HG03135 (cell line): ENCODE measurements around the gene HLA-DMA.

ENCODE experiments used
- ATAC-seq: cut with Tn5 transposase; IDR thresholded peaks from one replicate; pipeline ENCODE4 v1.9.1; 2021; ENCODE audit warnings: mild to moderate bottlenecking, moderate library complexity; ENCODE audit not compliant: unreplicated experiment

Gene HLA-DMA

DNA sequence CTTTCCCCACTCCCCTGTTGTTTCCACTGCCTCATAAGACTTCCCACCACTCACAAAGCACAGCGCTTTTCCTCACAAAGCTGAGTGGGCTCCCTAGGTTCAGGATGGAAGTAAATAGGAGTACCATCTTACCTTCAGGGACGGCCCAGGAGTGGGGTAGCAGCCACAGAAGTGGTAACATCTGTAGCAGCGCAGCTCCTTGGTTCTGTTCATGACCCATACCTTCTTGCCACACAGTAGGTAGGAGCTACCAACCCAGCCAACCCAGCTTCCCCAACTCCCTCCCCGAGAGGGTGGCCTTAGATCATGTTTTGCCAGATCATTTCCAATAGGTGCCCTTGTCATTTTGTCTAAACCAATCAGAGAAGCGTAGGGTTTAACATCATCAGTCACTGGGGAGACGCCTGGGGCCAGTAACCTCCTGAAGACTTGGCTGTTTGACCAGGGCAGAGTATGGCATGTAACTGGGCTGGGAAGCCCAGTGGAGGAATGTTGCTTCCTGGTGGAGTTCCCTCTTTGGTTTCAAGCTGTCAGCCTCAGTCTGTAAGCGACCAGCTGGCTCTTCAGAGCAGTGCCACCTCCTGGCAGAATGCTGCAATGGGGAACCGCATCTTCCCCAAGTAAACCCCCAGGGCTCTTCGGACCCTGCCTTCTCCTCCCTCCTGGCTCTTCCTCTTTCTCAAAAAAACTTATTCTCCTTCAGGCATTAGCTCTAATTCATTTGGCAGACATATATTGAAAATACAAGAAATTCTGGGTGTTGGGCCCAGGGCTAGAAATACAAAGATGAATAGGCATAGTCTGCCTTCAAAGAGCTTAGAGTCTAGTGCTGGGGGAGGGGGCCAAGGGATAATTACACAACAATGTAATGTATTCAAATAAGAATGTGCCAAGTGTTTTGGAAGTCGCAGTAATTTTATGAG, at the start of gene HLA-DMA:
HLA-DMA (minus strand) TSS at position 281 of the 923 bp plus-strand sequence; CDS start at position 220, 61 bp downstream.
- peak; percentile 91 for ATAC-seq

GRCh38 chr6:33001685-33002084, 48.8 kb upstream of the HLA-DMA start:
- ATAC-seq, result no peak

DNA sequence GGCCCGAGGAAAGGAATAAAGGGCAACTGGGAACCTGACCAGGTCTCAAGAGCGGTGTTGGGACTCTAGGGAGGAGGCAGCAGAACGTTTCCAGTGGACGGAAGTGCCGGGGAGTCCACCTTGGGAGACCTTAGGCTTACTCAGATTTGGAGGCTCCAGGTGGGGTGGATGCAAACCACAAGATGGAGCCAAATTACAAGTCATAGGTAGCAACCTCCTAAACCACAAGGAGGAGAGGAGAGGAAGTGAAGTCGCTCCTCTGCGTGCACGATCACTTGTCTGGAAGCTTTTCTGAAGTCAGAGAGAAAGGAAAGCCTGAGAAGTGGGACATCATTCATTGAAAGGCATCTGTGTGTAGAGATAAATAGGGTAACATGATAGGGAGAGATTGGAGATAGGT, 47.2 kb upstream of the HLA-DMA start:
- no peak for ATAC-seq

DNA sequence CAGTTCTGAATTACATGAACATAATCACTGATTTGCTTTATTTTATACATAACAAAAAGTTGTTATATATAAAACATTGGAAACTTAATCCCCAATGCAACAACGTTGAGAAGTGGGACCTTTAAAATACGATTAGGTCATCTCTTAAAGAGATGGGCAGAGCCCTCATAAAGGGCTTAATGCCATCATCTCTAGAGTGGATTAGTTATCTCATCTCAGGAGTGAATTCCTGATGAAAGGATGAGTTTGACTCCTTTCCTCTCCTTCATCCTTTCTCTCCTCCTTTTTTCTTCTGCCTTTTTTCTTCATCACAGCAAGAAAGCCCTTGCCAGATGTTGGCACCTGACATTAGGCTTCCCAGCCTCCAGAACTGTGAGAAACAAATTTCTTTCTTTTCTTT, 42.6 kb upstream of the HLA-DMA start:
- ATAC-seq, result no peak

- ATAC-seq, result no peak
Observed at GRCh38 chr6:32993363-32993973, 40.6 kb upstream of the HLA-DMA start.

DNA sequence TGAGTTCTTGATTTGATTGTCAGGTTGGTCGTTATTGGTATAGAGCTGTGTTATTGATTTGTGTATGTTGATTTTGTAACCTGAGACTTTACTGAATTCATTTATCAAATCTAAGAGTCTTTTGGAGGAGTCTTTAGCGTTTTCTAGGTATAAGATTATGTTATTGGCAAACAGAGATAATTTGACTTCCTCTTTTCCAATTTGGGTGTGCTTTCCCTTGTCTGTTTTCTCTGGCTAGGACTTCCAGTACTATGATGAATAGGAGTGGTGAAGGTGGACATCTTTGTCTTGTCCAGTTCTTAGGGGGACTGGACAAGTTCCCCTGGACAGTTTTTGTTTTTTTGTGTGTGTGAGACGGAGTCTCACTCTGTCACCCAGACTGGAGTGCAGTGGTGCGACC, 39.1 kb upstream of the HLA-DMA start:
- ATAC-seq, result no peak

DNA sequence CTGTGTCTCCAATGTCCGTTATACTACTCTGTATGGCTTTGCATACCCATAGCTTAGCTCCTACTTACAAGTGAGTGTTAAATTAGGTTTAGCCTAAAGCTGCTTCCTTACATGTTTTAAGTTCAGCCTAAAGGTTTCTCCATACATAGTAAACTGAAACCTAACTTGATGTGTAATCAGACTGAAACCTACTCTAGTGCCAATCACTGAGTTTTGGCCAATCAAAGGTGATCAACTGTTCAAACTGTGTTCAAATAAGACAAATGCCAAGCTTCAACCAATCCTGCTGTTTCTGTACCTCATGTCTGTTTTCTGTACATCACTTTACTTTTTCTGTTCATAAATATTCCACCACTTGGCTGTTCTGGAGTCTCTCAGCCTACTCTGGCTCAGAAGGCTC, 36.5 kb upstream of the HLA-DMA start:
- ATAC-seq, result no peak

DNA sequence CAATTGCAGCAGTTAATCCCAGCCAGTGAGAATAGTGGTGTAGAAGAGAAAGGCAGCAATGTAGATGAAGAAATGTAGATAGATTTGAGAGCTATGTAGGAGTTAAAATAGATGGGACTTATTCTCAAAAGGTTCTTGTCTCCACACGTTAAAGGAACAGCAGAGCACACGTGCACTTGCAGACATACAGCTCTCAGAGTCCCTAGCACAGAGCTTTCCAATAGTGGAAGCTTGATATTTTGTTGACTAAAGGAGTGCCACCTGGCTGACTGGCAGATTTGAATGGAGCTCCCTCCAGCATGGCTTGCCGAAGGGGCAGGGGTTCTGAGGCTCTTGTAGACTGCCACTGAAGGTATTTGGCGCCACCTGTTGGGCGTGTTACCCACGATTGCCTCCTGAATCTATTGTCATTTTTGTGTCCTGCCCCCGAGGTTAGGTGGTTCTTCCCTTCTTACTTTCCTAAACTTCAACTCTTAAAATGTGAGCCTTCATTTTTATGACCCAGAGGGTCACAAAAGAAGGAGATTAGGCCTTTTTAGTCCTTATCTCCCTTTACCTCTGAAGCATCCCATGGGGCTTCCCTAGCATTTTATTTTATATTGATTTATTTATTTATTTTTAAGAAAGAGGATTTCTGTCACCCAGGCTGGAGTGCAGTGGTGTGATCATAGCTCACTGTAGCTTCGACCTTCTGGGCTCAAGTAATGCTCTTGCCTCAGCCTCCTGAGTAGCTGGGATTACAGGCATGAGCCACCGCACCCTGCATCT, 31.9 kb upstream of the HLA-DMA start:
- peak; percentile 48 for ATAC-seq

GRCh38 chr6:32983964-32984621, 31.2 kb upstream of the HLA-DMA start:
- ATAC-seq, result no peak

DNA sequence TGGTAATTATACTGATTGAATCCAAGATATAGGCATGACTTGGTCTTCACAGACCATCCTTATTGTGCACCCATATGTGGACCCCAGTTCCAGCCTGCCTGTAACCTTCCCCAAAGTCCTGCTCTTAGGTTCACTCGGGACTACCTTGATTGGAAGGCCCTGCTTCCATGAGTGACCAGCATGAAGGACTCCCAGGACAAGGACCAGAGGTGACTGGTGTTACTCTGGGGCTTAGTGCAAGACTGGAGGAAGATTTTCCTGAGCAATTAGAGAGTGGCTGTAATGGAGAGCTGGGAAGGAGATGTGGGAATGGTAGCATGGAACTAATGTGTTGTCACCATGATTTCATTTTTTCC, 30.6 kb upstream of the HLA-DMA start:
- no peak for ATAC-seq

DNA sequence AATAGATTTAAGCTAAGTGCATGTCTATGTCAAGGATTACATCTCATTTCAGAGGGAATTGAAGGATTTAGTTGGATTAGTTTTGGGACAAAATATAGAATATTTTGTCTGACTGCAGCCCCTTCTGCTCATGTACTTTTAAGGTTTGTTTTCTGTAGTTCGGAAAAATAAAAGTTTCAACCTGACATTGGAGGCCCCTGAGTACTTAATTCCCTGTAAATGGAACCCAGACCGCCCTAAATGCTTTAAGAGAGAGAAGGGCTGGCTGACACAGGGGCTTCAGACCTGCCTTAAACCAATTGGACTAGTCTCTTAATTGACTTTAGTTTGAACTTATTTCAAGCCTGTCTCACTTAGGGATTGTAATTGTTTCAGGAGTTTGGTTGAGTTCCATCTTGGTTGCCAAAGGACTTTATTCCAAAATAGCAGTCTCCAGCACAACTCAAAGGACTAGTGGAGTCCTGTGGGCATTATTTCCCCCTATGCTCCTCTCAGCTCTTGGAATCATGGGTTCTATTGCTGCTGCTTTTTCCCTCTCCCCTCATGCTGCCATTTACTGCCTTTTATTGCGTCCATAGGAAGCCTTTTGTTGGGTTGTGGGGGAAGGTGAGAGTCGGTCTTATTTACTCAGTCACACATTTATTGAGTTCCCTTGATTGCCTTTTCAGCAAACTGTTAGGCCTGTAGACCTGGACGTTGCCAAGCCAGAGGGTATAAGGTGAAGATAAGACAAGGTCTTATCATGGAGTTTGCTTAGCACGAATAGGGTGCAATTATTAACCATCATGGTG, 30.0 kb upstream of the HLA-DMA start:
- ATAC-seq, result no peak

- no peak for ATAC-seq
Observed at GRCh38 chr6:32982084-32982701, 29.3 kb upstream of the HLA-DMA start.

GRCh38 chr6:32980488-32981038, 27.7 kb upstream of the HLA-DMA start:
- no peak for ATAC-seq

GRCh38 chr6:32979720-32980487, 27.0 kb upstream of the HLA-DMA start:
- ATAC-seq, result no peak

- no peak for ATAC-seq
Observed at GRCh38 chr6:32977953-32978324, 25.0 kb upstream of the HLA-DMA start.

- ATAC-seq, result no peak
Observed at GRCh38 chr6:32977272-32977952, 24.5 kb upstream of the HLA-DMA start.

DNA sequence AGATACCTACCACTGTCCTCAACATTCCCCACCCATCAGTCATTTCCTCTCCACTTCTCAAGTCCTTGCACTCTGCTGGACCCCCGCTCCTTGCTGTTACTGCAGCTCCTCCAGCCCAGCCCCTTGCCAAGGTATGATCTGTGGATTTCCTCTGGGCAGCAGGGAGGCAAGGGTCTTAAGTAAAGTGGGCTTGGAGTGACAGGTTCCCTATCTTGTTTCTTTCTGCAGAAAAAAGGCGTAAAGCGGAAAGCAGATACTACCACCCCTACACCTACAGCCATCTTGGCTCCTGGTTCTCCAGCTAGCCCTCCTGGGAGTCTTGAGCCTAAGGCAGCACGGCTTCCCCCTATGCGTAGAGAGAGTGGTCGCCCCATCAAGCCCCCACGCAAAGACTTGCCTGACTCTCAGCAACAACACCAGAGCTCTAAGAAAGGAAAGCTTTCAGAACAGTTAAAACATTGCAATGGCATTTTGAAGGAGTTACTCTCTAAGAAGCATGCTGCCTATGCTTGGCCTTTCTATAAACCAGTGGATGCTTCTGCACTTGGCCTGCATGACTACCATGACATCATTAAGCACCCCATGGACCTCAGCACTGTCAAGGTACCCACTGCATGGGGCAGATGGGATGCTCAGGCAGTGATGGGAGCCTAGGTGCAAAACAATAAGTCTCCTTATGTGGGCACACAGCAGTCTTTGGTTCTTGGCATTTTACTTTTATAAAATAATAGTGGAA, 23.6 kb upstream of the HLA-DMA start:
- ATAC-seq, result no peak

DNA sequence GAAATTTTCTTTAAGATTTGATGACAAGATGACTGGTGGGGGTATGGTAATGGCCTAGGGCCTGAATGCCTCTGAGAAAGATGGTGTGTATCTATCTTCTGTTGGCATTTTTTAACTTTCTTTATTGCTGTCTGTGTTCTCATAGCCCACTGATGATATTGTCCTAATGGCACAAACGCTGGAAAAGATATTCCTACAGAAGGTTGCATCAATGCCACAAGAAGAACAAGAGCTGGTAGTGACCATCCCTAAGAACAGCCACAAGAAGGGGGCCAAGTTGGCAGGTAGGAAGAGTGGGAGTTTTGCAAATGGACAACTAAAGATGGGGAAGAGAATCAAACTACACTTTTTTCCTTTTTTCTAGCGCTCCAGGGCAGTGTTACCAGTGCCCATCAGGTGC, 23.0 kb upstream of the HLA-DMA start:
- ATAC-seq, result no peak
